Stomach (tissue), 4 donors: ENCODE data around the gene FBXL7.

Experiments used
- EP300 ChIP-seq: sonication (generic); formaldehyde crosslinking; IDR thresholded peaks from one replicate; pipeline ENCODE4 v1.6.1; 2017; ENCODE audit warnings: antibody characterized with exemption
- POLR2A ChIP-seq, 4 donors: fragments of 450-650 bp; IDR thresholded peaks; one replicate each; pipeline ENCODE4 v1.6.1; 2016; ENCODE audit warnings: antibody characterized with exemption in 4 of 4, control low read depth in 2 of 4, mild to moderate bottlenecking in 1 of 4, moderate library complexity in 1 of 4
- POLR2AphosphoS5 ChIP-seq, 3 donors: sonication (generic); formaldehyde crosslinking; IDR thresholded peaks; one replicate each; pipeline ENCODE4 v1.6.1; 2016; ENCODE audit warnings: antibody characterized with exemption in 3 of 3
- TF ChIP-seq, protein P1 (sequence below), 7 experiments: fragments of 450-650 bp in 4 of 7; fragments of 200-600 bp in 3 of 7; sonication (generic) in 3 of 7; IDR thresholded peaks; one replicate each; pipeline ENCODE4 v1.5.1; 2016 to 2019; ENCODE audit warnings: antibody characterized with exemption in 7 of 7, control low read depth in 2 of 7, mild to moderate bottlenecking in 1 of 7

DNA sequence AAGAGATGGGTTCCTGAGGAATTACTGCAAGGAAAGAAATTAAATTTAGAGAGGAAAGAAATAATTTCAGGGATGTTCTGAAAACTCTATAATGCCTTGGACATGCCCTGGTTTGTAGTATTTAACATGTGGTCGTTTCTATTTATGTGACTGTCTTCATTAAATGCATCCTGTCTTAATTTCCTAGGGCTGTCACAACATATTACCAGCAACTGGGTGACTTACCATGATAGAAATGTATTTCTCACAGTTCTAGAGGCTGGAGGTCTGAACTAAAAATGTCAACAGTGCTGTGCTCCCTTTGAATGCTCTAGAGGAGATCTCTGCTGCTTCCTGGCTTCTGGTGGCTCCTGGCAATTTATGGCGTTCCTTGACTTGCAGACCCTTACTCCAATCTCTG lies 287.7 kb downstream of the FBXL7 start:
- TF ChIP-seq POLR2A (IDR thresholded peaks at IDR 0.05) (no peak), EP300 (no peak), POLR2AphosphoS5 (IDR thresholded peaks at IDR 0.05) (no peak)
- TF ChIP-seq, protein P1, sequence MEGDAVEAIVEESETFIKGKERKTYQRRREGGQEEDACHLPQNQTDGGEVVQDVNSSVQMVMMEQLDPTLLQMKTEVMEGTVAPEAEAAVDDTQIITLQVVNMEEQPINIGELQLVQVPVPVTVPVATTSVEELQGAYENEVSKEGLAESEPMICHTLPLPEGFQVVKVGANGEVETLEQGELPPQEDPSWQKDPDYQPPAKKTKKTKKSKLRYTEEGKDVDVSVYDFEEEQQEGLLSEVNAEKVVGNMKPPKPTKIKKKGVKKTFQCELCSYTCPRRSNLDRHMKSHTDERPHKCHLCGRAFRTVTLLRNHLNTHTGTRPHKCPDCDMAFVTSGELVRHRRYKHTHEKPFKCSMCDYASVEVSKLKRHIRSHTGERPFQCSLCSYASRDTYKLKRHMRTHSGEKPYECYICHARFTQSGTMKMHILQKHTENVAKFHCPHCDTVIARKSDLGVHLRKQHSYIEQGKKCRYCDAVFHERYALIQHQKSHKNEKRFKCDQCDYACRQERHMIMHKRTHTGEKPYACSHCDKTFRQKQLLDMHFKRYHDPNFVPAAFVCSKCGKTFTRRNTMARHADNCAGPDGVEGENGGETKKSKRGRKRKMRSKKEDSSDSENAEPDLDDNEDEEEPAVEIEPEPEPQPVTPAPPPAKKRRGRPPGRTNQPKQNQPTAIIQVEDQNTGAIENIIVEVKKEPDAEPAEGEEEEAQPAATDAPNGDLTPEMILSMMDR (IDR thresholded peaks at IDR 0.05), result no peak
